Stimulated activated memory B cell treated with anti-CD40 and anti-IgM and Interleukin-4, amounts not matched to agents 10 μg/mL and 1 μg/mL and 100 μg/mL, for 72 hours (primary cell): ENCODE results near the gene NKG7.

Source experiments
- ATAC-seq: fragments of 150-1000 bp; cut with Tn5 transposase; 2 replicates; pipeline ENCODE4 v1.10.0; 2021
- H3K27ac Mint-ChIP-seq: one replicate; pipeline ENCODE4 v1.8.0; 2022; ENCODE audit warnings: mild to moderate bottlenecking, mixed read lengths
- H3K27me3 Mint-ChIP-seq: one replicate; pipeline ENCODE4 v1.8.0; 2022; ENCODE audit warnings: mixed read lengths
- H3K36me3 Mint-ChIP-seq: one replicate; pipeline ENCODE4 v1.8.0; 2022; ENCODE audit warnings: mixed read lengths
- H3K4me1 Mint-ChIP-seq: one replicate; pipeline ENCODE4 v1.8.0; 2022; ENCODE audit warnings: mixed read lengths
- H3K4me3 Mint-ChIP-seq: one replicate; pipeline ENCODE4 v1.8.0; 2022; ENCODE audit warnings: mild to moderate bottlenecking, moderate library complexity, mixed read lengths
- H3K9me3 Mint-ChIP-seq: one replicate; pipeline ENCODE4 v1.8.0; 2022; ENCODE audit warnings: mixed read lengths

The NKG7 gene

DNA sequence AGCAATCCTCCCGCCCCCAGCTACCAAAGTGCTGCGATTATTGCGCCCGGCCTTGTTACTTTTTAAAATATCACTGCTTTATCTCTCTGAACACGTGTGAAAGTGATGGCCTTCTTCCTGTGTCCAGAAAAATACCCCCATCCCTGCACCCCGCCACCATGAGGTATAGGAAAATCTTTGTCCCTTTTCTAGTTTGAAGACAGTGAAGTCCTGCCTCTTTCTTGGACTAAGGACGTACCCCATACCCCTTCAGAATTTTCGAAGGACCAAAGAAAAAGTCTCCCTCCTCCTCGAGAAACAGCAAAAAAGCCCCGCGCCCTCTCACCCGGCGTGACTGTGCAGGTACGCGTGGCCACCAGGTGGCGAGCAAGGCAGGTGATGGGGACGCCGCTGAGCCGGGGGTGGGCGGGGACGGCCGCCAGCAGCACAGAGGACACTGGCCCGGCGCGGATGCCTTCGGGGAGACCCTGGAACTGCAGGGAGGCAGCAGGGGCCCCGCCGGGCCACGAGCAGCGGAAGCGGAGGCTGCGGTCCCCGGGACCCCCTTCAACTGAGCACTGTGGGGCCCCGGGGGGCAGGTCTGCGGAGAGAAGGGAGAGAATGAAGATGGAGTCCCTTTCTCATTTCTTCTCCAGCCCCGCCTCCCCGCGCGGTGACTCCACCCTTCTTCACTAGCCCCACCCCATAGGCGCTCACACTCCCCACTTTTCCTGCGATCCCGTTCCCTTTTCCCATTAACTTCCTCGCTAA is 33.7 kb downstream of the NKG7 start:
- Mint-ChIP-seq H3K4me3 (peak overlapping the region; percentile 93), H3K27me3 (no peaks in the 10 kb centered on the region), H3K9me3 (no peaks in the 10 kb centered on the region), H3K27ac (peak overlapping the region; percentile 50), H3K36me3 (peaks cover 16% of the 10 kb centered on the region), H3K4me1 (peaks cover 42% of the 10 kb centered on the region)
- peak; percentile 81 for ATAC-seq

- no peak for ATAC-seq
- peaks cover 35% of the 10 kb centered on the region for H3K4me1 Mint-ChIP-seq
- H3K4me3 Mint-ChIP-seq, result peak overlapping the region; percentile 93
- peak overlapping the region; percentile 50 for H3K27ac Mint-ChIP-seq
- H3K27me3 Mint-ChIP-seq, result no peaks in the 10 kb centered on the region
- peaks cover 19% of the 10 kb centered on the region for H3K36me3 Mint-ChIP-seq
- no peaks in the 10 kb centered on the region for H3K9me3 Mint-ChIP-seq
Observed at GRCh38 chr19:51337861-51338562, 34.4 kb downstream of the NKG7 start.

GRCh38 chr19:51337141-51337860 is 35.2 kb downstream of the NKG7 start:
- ATAC-seq, result no peak
- Mint-ChIP-seq H3K27me3 (no peaks in the 10 kb centered on the region), H3K27ac (no peak overlapping the region), H3K9me3 (no peaks in the 10 kb centered on the region), H3K36me3 (peaks cover 19% of the 10 kb centered on the region), H3K4me3 (no peak overlapping the region), H3K4me1 (peaks cover 28% of the 10 kb centered on the region)

DNA sequence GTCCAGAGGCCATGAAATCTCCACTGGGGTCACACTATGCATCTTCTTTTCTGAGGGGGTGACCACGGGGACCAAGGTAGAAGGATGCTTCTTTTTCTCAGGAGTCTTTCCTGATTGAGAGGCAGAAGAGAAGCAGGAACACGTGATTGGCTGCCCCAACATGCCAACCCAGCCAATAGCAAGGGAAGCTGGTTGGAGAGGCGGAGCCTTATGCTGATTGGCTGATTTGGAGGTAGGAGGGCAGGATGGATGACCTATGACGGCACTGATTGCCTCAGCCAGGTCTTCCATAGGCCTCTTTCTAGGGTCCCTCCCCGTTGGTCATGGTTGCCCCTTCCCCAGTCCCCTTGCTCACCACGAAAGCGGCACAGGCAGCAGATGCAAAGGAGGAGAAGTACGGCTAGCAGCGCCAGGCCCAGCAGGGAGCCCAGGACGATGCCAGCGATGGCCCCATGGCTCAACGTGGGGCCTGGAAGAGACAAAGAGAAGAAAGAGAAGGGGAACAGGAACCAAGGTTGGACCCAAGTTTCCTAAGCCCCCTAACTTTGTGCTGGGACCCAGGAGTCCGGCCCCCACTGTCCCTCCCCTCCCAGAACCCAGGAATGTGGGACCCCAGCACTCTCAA is 38.5 kb downstream of the NKG7 start:
- Mint-ChIP-seq H3K36me3 (peaks cover 47% of the 10 kb centered on the region), H3K4me1 (peaks cover 4% of the 10 kb centered on the region), H3K27ac (no peak overlapping the region), H3K27me3 (peaks cover 12% of the 10 kb centered on the region), H3K4me3 (no peak overlapping the region), H3K9me3 (peaks cover 3% of the 10 kb centered on the region)
- ATAC-seq, result no peak

GRCh38 chr19:51331716-51332115 is 40.7 kb downstream of the NKG7 start:
- Mint-ChIP-seq H3K9me3 (peaks cover 3% of the 10 kb centered on the region), H3K4me1 (peaks cover 5% of the 10 kb centered on the region), H3K4me3 (no peak overlapping the region), H3K36me3 (peaks cover 47% of the 10 kb centered on the region), H3K27me3 (peaks cover 34% of the 10 kb centered on the region), H3K27ac (no peak overlapping the region)
- no peak for ATAC-seq

- H3K36me3 Mint-ChIP-seq, result peaks cover 42% of the 10 kb centered on the region
- no peak for ATAC-seq
- H3K27ac Mint-ChIP-seq, result no peak overlapping the region
- peaks cover 5% of the 10 kb centered on the region for H3K4me1 Mint-ChIP-seq
- H3K9me3 Mint-ChIP-seq, result peaks cover 3% of the 10 kb centered on the region
- H3K27me3 Mint-ChIP-seq, result peaks cover 39% of the 10 kb centered on the region
- no peak overlapping the region for H3K4me3 Mint-ChIP-seq
Observed at GRCh38 chr19:51331193-51331592, 41.3 kb downstream of the NKG7 start.

- H3K9me3 Mint-ChIP-seq, result peaks cover 3% of the 10 kb centered on the region
- no peak overlapping the region for H3K4me3 Mint-ChIP-seq
- H3K4me1 Mint-ChIP-seq, result peaks cover 5% of the 10 kb centered on the region
- peaks cover 42% of the 10 kb centered on the region for H3K36me3 Mint-ChIP-seq
- H3K27ac Mint-ChIP-seq, result no peak overlapping the region
- peaks cover 48% of the 10 kb centered on the region for H3K27me3 Mint-ChIP-seq
- ATAC-seq, result no peak
Observed at GRCh38 chr19:51330366-51330765, 42.1 kb downstream of the NKG7 start.

- peaks cover 57% of the 10 kb centered on the region for H3K27me3 Mint-ChIP-seq
- H3K9me3 Mint-ChIP-seq, result peaks cover 3% of the 10 kb centered on the region
- H3K4me3 Mint-ChIP-seq, result no peak overlapping the region
- ATAC-seq, result no peak
- H3K36me3 Mint-ChIP-seq, result peaks cover 37% of the 10 kb centered on the region
- peaks cover 5% of the 10 kb centered on the region for H3K4me1 Mint-ChIP-seq
- H3K27ac Mint-ChIP-seq, result no peak overlapping the region
Observed at GRCh38 chr19:51329411-51329810, 43.0 kb downstream of the NKG7 start.

DNA sequence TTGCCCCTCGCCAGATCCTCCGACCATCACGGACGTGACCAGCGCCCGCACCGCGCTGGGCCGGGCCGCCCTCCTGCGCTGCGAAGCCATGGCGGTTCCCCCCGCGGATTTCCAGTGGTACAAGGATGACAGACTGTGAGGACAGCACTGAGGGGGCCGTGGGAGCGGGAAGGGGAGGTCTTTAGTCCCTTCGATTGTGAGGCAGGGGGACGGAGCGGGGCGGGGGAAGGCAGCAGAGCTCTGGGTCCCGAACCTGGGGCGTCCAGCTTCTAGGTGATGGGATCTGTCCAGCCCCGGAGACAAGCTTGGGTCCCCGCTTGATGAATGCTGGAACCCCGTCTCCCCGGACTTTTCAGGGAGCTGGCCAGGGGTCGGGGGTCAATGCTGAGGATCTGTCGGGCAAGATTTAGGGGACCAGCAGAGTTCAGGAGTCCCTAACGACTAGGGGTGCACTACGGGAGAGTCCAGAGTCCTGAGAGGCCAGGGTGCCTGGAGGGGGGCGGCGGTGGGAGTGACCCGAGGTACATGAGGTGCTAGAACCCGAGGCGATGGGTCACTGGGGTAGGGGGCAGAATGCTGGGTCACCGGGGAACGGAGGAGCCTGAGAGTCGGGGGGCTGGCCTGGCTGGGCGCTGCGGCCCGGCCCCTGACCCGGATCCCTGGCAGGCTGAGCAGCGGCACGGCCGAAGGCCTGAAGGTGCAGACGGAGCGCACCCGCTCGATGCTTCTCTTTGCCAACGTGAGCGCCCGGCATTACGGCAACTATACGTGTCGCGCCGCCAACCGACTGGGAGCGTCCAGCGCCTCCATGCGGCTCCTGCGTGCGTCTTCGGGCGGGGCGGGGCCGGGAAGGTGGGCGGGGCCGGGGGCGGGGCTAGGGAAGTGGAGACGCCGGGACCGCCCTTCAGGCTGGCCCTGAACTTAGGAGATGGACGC is 45.1 kb downstream of the NKG7 start:
- ATAC-seq, result peak; percentile 47
- peaks cover 5% of the 10 kb centered on the region for H3K4me1 Mint-ChIP-seq
- H3K27me3 Mint-ChIP-seq, result peaks cover 78% of the 10 kb centered on the region
- H3K27ac Mint-ChIP-seq, result no peak overlapping the region
- peaks cover 28% of the 10 kb centered on the region for H3K36me3 Mint-ChIP-seq
- H3K9me3 Mint-ChIP-seq, result peaks cover 3% of the 10 kb centered on the region
- peak overlapping the region; percentile 54 for H3K4me3 Mint-ChIP-seq

DNA sequence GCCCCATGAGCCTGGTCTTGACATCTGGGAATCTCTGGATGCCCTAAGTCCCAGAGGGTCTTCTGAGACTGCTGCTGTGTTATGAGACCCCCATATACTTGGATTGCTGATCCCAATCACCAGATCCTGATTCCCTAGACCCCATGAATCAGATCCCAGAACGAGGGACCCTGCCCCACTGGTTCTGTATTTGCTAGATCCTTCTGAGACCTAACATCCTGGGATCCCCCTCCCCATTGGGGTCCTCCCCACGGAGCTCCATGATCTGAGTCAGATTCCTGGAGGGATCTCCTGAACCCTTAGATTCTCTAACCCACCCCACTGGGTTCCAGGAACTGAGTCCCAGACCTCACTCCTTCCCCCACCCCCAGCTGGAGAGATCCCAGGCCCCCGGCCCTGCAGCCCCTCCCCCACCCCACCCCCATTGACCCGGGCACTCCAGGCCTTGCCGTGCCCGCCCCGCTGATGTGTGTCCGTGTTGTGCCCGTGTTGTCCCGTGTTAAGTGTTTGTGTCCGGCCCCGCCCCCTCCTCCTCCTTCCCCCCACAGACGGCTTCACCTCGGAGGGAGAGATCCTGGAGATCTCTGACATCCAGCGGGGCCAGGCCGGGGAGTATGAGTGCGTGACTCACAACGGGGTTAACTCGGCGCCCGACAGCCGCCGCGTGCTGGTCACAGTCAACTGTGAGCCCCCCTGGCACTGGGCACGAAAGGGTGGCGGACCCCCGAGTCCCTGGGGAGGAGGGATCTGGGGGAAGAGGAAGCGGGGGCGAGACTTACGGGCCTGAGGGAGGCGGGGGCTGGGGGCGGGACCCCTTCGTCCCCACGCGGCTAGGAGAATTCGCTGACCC is 46.0 kb downstream of the NKG7 start:
- Mint-ChIP-seq H3K27me3 (peaks cover 85% of the 10 kb centered on the region), H3K4me1 (peaks cover 5% of the 10 kb centered on the region), H3K4me3 (no peak overlapping the region), H3K27ac (no peak overlapping the region), H3K9me3 (peaks cover 4% of the 10 kb centered on the region), H3K36me3 (peaks cover 19% of the 10 kb centered on the region)
- no peak for ATAC-seq

DNA sequence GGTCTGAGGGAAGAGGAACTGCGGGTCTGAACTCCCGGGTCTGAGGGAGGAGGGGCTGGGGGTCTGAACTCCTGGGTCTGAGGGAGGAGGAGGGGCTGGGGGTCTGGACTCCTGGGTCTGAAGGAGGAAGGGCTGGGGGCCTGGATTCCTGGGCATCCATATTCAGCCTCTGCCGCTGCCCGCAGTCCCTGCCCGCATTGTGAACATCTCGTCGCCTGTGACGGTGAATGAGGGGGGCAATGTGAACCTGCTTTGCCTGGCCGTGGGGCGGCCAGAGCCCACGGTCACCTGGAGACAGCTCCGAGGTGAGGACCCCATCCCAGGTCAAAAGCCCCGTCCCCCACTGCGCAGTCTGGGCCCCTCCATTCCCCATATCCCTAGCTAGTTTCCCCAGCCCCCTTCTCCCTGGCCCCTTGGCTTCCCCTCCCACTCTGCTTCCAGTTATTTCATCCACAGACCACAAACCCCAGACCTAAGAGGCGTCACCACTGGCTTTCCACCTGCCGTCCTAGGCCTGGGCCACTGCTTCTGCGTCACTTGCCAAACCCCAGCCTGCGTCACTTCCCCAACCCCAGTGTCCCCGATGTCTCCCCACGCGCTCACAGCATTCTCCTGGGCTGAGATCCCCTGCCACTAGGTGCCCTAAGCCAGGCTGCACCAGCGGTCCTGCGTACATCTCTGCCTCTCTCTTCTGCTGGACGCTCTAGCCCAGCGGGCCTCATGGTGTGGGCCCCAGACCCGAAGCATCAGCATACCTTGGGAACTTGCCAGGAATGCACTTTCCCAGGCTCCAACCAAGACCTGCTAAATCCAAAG is 47.1 kb downstream of the NKG7 start:
- peaks cover 5% of the 10 kb centered on the region for H3K4me1 Mint-ChIP-seq
- no peak overlapping the region for H3K27ac Mint-ChIP-seq
- H3K36me3 Mint-ChIP-seq, result peaks cover 8% of the 10 kb centered on the region
- ATAC-seq, result peak; percentile 14
- peaks cover 3% of the 10 kb centered on the region for H3K9me3 Mint-ChIP-seq
- no peak overlapping the region for H3K4me3 Mint-ChIP-seq
- H3K27me3 Mint-ChIP-seq, result peaks cover 90% of the 10 kb centered on the region

GRCh38 chr19:51324167-51324481 is 48.3 kb downstream of the NKG7 start:
- H3K36me3 Mint-ChIP-seq, result no peaks in the 10 kb centered on the region
- H3K27ac Mint-ChIP-seq, result no peak overlapping the region
- no peak overlapping the region for H3K4me3 Mint-ChIP-seq
- peaks cover 5% of the 10 kb centered on the region for H3K4me1 Mint-ChIP-seq
- ATAC-seq, result no peak
- peaks cover 90% of the 10 kb centered on the region for H3K27me3 Mint-ChIP-seq
- H3K9me3 Mint-ChIP-seq, result peaks cover 3% of the 10 kb centered on the region

DNA sequence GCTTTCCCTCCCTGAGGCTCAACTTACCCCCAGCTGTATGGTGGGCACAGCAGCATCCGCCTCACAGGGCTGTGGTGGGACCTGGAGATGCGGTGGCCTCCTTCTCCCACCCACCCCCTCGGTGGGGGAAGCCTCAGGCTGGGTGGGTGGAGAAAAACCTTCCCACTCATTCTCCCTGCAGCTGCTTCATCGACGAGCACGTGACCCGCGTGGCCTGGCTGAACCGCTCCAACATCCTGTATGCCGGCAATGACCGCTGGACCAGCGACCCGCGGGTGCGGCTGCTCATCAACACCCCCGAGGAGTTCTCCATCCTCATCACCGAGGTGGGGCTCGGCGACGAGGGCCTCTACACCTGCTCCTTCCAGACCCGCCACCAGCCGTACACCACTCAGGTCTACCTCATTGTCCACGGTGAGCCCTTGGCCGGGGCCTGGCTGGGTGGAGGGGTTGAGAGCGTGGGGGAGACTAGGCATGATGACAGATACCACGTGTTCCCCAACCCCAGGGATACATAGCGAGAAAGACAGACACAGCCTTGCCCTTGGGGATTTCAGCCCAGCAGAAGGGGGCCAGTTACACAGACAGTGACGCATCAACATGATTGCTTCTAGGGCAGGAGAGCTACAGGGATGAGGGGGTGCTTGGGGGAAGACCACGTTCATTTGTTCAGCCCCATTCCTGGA is 48.8 kb downstream of the NKG7 start:
- H3K27ac Mint-ChIP-seq, result no peak overlapping the region

More for the DNA sequence above, 48.8 kb downstream of the NKG7 start:
- H3K9me3 Mint-ChIP-seq, result peaks cover 3% of the 10 kb centered on the region
- H3K36me3 Mint-ChIP-seq, result no peaks in the 10 kb centered on the region
- H3K27me3 Mint-ChIP-seq, result peaks cover 88% of the 10 kb centered on the region
- no peak for ATAC-seq
- H3K4me1 Mint-ChIP-seq, result peaks cover 5% of the 10 kb centered on the region
- no peak overlapping the region for H3K4me3 Mint-ChIP-seq
